GM04504 (cell line): ENCODE data around the gene FAM3D.
A peak's percentile ranks its signal among the peaks of the same experiment; 100 is the strongest.
"Not testable (repeated sequence)": the region's sequence is repeated elsewhere in the genome, so short reads cannot be mapped to it uniquely, and the experiment has no call there.

Experiments
- DNase-seq: peaks from one replicate; pipeline ENCODE4 v3.0.0-alpha.2; 2012; ENCODE audit warnings: low read depth

The FAM3D gene

GRCh38 chr3:58666683-58667082 lies at the start of gene FAM3D:
Gene FAM3D (minus strand): TSS chr3:58666774. CDS start chr3:58655563, 11,211 bp downstream.
- no peak for DNase-seq

- no peak for DNase-seq
These were observed 47.3 kb upstream of the FAM3D start for GRCh38 chr3:58713715-58714401.

DNA sequence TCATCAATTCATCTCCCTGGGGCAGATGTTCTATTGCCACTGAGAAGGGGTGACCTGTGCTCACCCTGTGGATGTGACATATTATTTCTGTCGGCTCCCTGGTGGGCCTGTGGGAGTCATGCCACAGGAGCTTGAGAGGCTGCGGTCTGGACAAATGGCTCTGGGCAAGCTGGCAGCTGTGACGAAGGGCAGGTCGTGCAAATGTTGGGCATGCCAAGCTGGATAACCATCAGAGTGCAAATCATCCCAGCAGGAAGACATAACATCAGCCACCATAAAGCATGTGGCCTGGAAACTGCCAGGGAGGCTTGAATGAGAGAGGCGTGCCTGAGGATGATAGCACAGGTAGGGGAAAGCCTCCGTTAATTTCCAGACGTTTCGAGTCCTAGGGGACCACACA lies 45.3 kb upstream of the FAM3D start:
- DNase-seq: no peak

DNA sequence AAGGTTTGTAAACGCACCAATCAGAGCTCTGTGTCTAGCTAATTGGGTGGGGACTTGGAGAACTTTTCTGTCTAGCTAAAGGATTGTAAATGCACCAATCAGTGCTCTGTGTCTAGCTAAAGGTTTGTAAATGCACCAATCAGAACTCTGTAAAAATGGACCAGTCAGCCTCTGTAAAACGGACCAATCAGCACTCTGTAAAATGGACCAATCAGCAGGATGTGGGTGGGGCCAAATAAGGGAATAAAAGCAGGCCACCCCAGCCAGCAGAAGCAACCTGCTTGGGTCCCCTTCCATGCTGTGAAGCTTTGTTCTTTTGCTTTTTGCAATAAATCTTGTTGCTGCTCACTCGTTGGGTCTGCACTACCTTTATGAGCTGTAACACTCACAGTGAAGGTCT lies 42.4 kb upstream of the FAM3D start:
- not testable (repeated sequence) for DNase-seq

- no peak for DNase-seq
These were observed 41.7 kb upstream of the FAM3D start for GRCh38 chr3:58708116-58708791.

GRCh38 chr3:58707390-58707930 lies 40.9 kb upstream of the FAM3D start:
- no peak for DNase-seq

DNA sequence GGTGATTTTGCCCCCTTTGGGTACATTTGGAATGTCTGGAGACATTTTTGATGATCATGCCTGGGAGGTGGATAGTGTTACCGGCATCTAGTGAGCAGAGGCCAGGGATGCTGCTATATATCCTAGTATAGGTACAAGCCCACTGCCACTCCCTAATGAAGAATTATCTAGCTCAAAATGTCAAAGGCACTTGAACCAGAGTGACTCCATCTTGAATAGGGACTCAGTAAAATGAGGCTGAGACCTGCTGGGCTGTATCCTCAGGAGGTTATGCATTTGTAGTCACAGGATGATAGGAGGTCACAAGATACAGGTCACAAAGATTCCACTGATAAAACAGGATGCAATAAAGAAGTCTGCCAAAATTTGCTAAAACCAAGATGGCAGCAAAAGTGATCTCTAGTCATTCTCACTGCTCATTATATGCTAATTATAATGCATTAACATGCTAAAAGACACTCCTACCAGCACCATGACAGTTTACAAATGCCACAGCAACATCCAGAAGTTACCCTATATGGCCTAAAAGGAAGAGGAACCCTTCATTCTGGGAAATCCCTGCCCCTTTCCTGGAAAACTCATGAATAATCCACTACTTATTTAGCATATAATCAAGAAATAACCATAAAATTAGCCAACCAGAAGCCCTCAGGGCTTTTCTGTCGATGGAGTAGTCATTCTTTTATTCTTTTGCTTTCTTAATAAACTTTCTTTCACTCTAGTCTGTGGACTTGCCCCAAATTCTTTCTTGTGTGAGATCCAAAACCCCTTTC lies 40.0 kb upstream of the FAM3D start:
- DNase-seq: no peak

GRCh38 chr3:58704745-58705144 lies 38.2 kb upstream of the FAM3D start:
- DNase-seq: no peak

GRCh38 chr3:58704304-58704703 lies 37.7 kb upstream of the FAM3D start:
- not testable (repeated sequence) for DNase-seq

GRCh38 chr3:58698246-58698645 lies 31.7 kb upstream of the FAM3D start:
- no peak for DNase-seq

- no peak for DNase-seq
These were observed 31.0 kb upstream of the FAM3D start for GRCh38 chr3:58697561-58697960.

- DNase-seq: not testable (repeated sequence)
These were observed 30.2 kb upstream of the FAM3D start for GRCh38 chr3:58696813-58697212.

- no peak for DNase-seq
These were observed 29.5 kb upstream of the FAM3D start for GRCh38 chr3:58696093-58696492.

DNA sequence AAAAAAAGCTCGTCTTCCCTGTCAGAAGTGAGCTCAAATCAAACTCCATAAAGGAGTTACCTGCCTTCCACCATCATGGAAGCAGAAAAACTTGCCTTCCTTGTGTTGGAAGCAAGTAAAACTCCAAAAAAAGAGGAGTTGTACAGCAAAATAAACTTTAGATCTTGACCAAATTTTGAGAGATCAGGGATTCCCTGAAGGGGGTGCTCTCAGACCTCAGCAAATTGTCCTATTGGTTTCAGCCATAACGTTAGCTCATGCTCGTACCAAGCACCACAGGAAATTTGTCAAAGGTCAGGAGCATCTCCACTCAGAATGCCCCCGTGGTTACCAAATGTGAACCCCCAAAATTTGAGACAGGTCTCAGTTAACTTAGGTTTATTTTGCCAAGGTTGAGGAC lies 28.7 kb upstream of the FAM3D start:
- not testable (repeated sequence) for DNase-seq

DNA sequence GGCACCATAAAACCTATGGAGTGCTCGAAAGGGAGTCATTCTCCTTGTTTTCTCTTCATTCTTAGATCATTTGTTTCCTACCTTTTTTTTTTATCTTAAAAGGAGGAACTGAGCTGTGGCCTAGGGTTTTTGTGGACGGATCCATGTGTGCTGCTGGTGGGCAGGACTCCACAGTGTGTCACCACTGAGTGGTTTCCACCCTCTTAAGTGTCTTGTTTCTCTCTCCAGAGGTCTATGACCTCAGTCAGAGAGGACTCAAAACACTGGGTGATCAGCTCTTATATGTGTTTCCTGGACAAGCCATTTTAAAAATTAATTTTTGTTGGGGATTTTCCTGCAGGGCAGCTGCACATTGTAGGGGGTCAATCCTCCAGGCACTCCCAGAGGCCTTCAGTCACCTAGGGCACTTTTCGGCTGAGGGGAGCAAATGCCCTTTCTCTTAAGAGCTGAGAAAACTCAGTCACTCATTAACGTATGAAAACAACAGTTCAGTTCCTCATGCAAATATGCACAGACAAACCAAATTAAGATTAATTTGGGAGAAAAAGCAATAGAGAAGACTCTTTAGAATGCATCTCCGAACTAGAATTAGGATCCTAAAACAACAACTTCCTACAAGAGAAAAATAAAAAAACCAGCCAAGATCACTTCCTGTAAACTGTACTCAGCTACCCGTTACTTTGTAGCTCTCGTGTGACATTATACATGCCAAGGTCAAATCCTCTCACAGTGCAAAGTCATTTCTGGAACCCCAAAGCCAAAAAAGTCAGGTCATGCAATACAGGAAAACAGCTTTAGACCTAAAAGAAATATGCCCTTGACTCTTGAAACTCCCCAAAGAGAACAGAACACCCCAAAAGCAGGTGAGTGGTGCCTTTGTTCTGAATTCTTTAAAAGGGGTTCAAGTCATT lies 27.6 kb upstream of the FAM3D start:
- no peak for DNase-seq

DNA sequence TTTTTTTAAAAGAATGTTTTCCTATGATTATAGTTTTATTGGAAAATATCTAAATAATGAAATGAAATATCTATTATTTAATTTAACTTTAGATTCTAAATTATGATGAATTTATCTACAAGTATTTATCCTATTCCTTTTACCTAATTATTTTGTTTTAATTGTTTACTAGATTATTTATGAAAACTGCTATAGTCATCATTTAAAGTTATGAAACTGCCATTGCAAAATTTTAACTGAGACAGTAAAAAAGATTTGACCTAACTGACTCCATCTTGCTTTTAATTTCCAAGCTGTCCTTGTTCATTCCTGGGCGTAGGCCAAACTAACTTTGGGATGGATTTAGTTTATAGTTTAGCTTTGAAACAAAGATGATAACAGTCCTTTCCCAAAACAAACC lies 25.9 kb upstream of the FAM3D start:
- DNase-seq: no peak

- DNase-seq: no peak
These were observed 25.4 kb upstream of the FAM3D start for GRCh38 chr3:58691997-58692396.

DNA sequence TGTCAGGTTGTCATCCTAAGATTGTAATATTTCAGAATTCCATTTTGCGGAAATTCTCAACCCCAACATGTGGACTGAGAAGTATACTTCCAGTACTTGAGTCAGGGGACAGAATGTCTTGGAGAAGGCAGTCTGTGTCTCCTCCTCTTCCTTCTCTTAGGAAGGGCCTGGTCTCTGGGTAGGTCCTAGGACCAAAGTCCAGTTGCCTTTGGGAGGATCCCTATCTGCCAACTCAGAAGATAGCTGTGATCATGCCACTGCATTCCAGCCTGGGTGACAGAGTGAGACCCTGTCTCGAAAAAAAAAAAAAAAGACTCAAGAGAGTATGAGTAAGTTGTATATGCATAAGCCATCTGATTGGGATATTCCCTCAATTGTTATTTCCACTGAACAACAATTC lies 23.9 kb upstream of the FAM3D start:
- DNase-seq: no peak

- no peak for DNase-seq
These were observed 22.0 kb upstream of the FAM3D start for GRCh38 chr3:58688574-58688973.

DNA sequence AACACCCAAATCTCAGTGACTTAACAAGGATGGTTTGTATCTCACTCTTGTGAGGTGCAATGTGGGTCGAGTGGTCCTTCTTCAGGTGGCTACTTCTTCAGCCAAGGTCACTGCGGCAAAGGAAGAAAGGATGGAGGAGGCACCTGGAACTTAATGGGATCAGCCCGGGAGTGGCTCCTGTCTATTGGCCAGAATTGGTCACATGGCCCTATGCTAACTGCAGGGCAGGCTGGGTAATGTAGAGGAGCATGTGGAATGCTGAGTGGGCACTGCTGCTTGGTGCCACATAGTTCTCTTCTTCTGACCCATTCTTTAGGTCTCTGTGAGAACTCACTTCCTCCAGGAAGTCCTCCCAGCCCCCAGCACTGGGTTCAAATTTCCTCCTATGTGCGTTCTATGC lies 20.3 kb upstream of the FAM3D start:
- DNase-seq: no peak

DNA sequence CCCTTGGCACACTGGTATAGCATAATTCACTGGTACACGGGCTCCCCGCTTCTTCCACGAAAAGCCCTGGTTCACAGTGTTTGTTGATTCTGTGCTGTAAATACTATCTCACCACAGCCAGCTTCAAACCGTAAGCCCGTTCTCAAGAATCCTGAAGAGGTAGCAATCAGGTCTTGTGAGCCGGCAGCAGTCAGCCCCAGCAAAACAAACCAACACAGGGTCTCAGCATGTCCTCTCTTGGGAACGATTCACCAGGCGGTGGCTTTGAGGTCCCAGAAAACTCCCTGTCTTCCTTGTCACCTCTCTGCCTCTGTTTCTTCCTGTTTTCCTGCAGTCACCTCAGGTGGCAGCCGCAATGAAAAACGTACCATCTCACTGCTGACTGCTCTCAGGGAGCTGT lies 19.1 kb upstream of the FAM3D start:
- DNase-seq: no peak

DNA sequence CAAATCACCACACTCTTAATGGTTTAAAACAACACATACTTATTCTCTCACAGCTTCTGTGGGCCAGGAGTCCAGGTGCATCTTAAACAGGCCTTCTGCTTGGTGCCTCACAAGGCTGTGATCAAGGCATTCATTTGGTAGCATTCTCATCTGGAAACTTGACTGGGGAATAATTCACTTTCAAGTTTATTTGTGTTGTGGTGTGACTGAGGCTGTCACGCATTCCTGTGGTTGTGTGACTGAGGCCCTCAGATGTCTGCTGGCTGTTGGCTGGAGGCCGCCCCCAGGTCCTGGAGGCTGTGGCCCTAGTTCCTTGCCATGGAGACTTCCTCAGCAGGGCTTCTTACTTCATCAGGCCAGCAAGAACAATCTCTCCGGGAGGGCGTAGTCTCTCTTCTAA lies 16.9 kb upstream of the FAM3D start:
- DNase-seq: peak; percentile 21
